Peyer's patch (tissue), 4 donors: ENCODE data around the gene AMPD3.

Experiments used
- CTCF ChIP-seq, 6 experiments: fragments of 450-650 bp in 4 of 6; fragments of 200-600 bp in 2 of 6; sonication (generic) in 1 of 6; IDR thresholded peaks; one replicate each; pipeline ENCODE4 v1.5.1; 2017 to 2019; ENCODE audit warnings: antibody characterized with exemption in 6 of 6, mild to moderate bottlenecking in 3 of 6, moderate library complexity in 1 of 6
- POLR2A ChIP-seq, 2 donors: fragments of 450-650 bp; IDR thresholded peaks; one replicate each; pipeline ENCODE4 v1.5.1; 2017; ENCODE audit warnings: antibody characterized with exemption in 2 of 2, mild to moderate bottlenecking in 2 of 2, moderate library complexity in 2 of 2

DNA sequence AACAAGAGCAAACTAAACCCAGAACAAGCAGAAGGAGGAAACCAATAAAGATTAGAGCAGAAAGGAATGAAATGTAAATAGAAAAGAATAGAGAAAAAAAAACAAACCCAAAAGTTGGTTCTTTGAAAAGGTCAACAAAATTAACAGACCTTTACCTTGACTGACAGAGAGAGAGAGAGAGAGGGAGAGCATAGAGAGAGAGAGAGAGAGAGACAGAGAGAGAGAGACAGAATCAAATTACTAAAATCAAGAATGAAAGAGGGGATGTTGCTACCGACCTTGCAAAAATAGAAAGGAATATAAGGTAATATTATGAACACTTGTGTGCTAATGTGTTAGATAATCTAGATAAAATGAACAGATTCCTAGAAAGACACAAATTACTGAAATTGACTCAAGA, 22.6 kb upstream of the AMPD3 start:
- TF ChIP-seq CTCF (IDR thresholded peaks at IDR 0.05): no peak
- TF ChIP-seq POLR2A (IDR thresholded peaks at IDR 0.05): no peak
